CD4-positive, alpha-beta T cell treated with Interleukin-1 beta for 1 hour (primary cell): ENCODE measurements around the gene NEDD4L.
A peak's percentile ranks its signal among the peaks of the same experiment; 100 is the strongest.
"Not testable (repeated sequence)": the region's sequence is repeated elsewhere in the genome, so short reads cannot be mapped to it uniquely, and the experiment has no call there.

ENCODE experiments used
- DNase-seq, 2 donors: peaks; one replicate each; pipeline ENCODE4 v3.0.0-alpha.2; 2020 to 2022

The NEDD4L gene

DNA sequence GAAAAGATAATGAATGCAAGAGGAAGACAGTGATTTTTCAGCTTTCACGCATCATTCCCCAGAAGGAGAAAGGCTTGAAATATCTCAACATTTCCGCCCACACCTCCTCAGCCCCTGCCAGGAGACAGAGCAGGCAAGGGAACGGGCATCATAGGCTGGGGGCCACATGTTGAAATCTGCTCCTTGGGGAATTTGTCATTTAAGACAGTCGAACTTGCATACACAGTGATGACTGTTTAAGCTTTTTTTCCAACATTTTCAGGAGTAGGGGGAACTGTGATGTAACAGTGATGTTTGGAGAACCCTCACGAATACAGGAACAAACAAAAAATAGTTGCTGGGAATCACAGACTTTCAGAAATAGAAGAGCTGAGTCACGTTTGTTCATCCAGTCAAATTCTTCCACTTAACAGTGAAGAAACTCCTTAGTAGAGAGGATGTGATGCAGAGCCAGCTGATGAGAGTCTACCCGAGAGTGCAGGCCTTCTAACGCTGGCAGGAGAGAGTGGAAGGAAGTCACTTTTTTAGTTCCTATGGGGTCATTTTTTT lies 318.1 kb downstream of the NEDD4L start:
- peak in 1 of 2 donors; percentile 52 for DNase-seq

DNA sequence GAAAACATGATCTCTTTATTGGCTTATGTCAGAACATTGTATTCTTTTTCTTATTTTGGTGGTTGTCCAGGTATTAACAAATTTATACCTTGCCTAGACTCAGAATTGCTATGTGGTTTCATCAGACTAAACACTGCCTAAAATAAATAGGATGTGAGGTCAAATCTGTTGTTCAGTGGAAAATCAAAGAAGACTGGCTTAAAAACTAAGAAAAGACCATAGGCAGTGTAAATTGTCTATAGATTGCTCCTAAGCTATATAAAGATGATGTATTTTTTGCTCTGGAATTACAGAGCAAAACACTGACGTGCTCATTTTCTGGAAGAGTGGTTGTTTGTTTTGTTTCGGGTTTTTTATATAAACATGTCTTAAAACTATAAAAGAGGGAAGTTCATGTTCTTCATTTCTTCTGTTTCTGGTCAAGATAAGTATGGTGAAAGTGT lies 318.8 kb downstream of the NEDD4L start:
- no peak for DNase-seq

DNA sequence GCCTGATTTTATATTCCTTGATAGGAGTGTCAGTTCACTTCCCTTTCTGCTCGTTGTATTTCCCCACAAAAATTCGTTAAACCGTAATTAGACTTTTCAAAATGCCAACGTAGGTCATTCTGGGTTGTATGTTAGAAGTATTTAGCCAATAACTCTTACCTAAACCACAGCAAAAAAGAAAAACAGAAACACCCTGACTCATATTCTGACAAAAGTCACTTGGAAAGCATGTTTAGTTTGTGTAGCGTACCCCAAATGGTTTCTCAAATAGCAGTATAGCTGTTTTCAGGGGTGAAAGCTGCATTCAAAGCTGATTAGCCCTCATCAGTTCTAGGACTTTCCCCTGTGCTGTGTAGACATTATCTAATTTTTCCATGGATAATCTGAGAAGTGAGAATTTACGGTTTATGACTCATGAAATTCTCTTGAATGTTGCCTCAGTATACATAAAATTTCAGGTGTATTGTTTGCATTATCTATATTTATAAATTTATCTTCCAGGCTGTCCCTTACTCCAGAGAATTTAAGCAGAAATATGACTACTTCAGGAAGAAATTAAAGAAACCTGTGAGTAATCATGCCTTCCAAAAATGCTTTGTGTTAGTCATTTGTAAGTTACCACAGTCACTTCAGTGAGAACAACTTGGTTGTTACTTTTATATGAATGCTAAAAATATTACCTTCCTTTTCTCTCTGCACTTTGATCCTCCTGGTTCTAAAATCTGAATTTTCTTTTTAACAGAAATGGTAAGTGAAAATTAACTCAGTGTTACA lies 319.9 kb downstream of the NEDD4L start:
- no peak for DNase-seq

DNA sequence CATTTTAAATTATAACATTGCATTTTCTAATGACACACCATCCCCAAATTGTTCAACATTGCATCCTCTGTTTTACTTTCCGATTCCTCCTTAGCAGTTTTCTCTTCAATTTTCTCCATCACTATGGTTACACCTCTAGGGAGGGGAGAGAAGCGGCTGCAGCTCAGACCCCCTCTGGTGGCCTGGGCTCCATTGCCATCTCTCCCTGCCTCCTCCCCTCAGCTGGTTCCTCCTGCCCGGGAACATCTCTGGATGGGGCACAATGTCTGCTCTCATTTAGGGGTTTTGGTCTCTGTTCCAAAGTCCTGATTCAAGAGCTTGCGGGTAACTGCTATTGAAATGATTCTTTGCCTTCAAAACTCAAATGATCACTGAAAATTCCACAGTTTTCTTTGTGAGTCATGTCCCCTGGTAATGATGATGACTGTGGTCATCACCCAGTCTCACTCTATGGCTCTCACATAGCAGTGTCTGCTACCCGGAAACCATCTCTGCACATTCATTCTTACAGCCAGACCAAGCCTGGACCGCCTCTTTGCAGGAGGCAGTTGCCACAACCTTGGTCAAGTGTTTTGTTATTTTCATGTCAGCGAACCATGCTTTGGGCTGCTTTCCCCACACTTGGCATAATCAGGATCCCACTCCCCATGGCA lies 321.0 kb downstream of the NEDD4L start:
- no peak for DNase-seq

DNA sequence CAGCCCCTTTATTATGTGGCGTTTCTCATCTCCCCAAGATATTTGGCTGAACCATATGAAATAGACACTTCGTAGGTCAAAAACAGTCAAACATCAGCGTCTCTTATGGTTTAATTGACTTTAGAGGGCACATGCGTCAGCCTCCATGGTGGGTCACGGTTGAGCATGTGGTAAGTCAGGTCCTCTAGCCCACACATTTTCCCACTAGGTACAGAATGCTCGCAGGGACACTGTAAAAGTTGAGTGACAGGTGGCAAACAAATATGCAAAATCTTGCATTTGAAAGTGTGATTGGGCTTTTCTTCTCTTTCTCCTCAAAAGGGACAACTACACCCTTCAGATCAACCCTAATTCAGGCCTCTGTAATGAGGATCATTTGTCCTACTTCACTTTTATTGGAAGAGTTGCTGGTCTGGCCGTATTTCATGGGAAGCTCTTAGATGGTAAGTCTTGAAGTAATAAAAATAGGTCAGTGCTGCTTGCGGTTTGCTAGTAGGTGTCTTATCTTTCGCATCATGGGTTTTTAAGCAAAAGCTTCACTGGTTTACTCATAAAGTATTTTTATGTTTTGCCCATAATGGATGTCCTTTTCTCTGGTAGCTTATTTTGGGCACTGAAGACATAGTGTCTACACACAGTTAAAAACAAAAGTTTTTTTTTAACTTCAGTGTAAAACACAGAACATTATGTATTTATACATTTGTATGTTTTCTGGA lies 323.6 kb downstream of the NEDD4L start:
- DNase-seq = peak in 1 of 2 donors; percentile 6

DNA sequence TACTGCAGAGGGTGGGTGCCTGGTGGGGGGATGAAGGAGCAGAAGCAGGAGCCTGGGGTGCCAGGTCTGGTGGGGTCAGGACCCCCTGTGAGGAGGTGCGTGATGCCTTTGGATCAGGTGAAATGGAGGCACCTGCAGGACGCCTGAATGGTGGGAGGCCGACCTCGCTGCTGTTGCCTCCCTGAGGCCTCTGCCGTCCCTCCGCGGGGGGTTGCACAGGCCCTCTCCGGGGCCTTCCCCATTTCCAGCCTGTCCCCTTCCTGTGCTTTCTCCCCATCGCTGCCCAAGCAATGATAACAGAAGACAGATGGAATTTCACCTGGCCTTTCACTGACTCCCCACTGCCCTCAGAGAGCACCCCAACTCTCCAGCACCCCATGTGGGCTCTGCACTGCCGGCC lies 325.6 kb downstream of the NEDD4L start:
- no peak for DNase-seq

DNA sequence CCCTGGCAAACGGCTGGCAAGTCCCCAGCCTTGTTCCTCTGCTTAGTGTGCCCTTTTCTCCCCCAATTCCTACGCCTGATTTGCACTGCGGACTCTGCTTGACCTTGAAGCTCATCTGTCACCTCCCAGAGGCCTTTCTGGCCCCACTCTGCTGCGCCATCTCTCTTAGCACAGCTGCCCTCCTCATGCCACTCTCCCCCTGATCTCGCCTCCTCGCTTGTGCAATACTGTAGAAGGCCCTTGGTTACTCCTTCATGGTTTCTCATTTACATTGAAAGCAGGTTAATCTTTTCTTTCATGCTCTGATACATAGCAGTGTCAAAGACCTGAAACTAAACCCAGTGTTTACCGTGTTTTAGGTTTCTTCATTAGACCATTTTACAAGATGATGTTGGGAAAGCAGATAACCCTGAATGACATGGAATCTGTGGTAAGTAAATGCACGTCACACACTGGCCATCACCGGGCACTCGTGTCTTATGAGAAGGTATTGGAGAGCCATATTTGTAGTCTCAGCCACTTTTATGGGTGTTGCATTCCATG lies 326.1 kb downstream of the NEDD4L start:
- no peak for DNase-seq

DNA sequence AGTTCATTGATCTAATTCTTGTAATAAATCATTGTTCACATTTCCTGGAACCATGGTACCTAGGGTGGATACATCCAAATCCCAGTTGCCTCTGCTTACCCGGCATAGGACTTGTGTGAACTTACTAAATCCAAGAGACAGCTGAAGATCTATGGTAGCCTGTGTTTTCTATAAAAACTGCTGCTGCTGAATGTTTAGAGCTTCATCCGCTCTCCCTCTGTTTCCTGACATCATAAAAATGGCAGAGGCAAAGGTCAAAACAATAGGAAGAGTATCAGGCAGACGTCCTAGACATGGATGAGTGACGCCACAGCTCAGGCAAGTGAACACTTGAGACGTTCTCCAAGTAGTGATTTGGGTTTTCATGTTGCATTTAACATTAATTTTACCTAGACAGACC lies 326.6 kb downstream of the NEDD4L start:
- DNase-seq = no peak

DNA sequence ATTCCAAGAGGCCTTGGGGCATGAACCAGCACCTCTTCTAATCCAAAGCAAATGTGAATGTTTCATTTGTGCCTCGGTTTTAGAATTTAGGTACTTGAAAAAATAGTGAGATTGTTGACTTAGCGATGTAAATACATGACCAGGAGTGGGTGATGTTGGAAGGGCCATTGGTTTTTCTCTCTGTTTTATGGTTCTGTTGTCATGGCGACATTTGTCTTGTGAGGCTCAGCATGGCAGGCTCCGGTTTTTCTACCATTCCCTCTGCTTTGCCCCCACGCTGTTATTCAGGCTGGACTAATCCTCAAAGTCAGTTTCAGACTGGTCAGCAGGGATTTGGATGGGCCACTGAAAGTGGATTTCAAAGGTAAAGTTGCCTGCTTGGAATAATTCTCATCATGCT lies 329.5 kb downstream of the NEDD4L start:
- no peak for DNase-seq

DNA sequence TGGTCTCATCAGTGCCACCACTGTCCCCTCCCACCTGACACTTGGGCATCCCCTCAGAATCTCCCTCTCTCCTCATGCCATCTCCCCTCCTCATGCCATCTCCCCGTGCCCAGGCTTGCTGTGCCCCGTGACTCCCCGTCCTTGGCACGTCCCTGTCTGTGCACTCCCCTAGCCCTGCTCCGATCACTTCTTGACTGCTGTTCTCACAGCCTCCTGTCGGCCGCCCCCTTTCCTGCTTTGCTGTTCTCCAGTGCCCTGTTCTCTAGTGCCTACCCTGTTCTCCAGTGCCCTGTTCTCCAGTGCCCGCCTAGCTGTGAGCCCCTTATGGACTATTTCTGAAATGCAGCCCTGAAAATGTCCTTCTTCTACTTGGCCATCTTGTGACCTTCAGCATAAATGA lies 331.0 kb downstream of the NEDD4L start:
- no peak for DNase-seq

DNA sequence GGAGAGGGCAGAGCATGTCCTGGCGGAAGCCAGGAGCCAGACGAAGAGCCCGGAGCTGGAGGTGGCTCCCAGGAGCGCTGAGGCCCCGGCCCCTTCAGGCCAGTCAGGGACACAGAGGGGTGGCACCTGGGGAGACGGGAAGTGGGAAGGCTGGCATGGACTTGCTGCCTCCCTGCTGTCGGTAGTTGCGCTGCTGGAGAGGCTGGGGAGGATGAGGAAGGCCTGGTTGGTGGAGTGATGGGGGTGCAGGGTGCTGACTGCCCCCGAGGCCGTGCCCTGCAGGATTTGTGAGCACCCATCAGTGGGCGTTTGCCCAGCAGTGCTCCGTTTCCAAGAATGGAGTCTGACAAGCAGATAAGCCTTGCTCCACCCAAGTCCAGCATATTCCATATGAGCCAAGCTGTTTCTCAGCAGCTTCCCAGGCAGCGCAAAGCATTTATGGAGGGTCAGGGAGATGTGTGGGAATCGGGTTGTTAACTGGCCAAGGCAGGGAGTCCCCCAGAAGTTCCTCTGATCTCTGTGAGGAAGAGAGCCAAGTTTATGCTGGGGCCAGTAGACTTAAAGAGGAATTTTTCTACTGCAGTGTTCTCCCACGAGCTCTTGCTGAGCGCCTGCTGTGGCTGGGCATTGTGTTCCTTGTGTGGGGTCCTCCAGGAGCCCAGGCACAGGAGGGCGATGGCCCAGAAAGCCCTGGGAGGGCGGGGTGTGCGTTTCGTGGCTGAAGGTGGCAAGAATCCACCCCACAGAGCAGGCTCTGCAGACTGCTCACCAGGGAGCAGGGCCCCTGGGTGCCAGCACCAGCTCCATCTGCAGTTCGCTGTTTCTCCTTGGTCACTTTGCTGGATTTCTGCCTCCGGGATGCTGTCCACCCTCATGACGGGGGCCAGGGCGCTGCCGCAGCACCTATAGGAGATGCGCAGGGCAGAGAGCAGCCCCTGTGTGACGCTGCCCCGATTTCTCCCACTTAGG lies 334.7 kb downstream of the NEDD4L start:
- DNase-seq = no peak

DNA sequence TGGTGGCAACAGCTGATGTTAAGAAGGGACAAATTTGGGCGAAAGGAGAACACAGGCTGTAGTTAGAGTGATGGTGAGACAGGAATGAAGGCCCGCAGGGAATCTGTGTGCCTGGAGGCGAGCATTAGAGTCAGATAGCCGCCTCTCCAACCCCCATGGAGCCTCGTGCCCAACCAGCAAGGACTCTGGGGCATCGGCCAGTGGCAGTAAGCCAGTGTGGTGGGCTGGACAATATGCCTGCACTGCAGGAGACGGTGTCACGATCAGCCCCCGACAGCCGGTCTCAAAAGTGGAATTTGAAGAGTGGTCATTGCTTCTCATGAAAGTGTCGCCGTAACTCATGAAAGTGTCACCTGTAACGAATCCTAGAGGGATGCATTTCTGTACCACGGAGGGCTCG lies 335.4 kb downstream of the NEDD4L start:
- DNase-seq = no peak

DNA sequence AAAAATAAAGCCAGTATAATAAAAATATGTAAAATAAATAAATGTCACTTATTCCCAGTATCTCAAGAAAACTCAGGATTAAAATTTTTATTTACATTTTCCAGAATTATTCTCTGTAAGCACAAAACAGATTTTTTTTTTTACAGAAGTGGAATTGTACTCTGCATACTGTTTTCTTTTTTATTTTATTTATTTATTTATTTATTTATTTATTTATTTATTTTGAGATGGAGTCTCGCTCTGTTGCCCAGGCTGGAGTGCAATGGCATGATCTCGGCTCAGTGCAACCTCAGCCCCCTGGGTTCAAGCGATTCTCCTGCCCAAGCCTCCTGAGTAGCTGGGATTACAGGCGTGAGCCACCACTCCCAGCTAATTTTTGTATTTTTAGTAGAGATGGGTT lies 336.1 kb downstream of the NEDD4L start:
- not testable (repeated sequence) for DNase-seq

DNA sequence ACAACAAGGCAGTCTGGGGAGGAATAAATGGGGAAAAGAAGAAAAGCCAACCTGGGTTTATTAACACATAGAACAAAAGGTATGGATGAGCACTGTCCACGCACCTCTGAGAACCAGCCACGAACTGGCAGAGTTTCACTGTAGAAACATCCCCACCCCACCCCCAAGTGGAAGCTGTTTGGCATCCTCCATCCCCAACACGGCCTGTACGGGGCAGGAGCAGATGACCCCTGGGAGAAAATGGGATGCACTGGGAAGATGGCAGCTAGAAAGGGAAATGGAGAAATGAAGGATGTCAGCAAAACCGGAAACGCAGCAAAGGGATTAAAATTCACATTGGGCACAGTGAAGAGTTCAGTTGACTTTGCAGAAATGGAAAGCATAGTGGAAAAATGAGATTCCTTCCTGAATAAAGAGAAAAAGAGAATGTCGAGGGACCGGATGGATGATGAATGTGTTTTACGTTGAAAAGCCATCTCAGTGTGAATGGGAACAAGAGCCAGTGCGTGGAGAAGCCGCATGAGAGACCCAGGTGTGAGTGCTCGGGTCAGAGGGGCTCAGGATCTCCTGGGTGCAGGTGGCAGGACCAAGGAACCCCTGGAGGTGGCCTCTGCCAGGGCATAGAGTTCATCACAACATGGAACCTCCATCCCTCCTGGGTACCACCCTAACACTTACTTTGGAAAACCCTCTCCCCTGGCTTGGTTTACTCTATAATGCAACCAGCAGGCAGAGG lies 337.8 kb downstream of the NEDD4L start:
- no peak for DNase-seq

DNA sequence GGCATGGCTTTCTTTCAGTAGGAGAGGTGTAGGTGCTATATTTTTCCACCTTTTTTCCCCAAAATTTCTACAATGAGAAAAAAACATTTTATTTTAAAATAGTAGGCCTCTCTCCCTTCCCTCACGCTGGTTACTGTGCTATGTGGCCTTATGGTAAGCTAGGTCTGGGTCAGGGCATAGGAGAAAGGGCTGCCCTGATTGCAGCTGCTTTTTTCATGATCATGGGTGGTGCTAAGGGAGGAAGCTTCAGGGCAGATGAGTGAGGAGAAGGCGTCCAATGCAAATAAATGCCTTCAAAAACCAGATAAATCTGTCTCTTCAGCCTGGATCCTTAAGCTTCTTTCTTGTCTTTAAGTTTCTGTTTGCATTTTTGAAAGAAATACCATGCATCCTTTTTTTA lies 338.4 kb downstream of the NEDD4L start:
- no peak for DNase-seq

DNA sequence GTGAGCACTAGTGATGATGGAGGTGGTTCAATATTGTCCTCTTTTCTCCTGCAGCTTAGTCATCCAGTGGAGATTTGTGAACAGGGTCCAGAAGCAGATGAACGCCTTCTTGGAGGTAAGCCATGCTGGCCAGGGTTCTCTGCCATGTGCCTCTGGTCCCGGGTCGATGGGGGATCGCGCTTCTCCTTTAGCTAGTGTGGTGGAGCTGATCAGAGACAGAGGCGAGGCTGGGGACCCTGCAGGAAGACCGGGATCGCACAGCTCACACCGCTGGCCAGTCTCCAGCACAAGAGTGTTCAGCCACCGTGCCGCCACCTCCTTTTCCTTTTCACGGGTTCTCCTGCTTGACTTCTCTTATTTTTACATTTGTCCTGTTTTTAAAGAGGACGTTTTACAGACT lies 341.4 kb downstream of the NEDD4L start:
- DNase-seq = no peak

DNA sequence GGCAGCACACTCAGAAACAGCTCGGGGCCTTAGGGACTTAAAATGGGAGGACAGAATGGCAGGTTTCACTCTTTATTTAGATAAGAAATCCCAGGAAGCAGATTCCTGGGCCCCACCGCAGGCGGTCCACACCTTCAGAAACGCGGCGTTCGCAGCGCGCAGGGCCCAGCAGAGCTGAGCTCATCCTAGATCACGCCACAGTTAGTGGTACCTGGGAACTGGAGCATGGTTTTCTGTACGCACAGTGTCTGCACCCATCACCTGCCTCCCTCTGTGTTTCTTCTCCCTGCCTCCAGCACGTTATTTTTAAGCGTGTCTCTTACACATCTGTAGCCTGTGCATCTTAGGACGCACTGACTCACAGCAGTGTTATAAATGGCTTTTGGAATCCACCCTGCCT lies 342.8 kb downstream of the NEDD4L start:
- DNase-seq = no peak

DNA sequence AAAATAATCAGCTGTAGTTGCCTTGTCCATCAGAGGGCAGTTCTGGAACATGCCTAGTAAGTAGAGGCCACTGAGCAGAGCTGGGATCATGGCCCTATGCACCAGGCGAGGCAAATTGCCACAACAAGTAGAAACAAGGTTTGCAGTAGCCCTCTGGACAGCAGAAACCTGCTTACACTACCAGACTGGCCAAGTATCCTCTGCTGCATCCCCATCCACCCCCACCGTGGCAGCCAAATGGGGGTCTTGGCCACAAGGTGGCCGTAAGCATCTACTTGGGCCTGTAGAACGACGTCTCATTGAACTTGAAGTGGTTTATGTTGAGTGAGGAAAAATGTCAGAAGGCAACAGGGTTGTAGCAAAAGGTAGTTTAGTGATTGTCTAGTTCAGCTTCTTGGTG lies 343.7 kb downstream of the NEDD4L start:
- DNase-seq = no peak

DNA sequence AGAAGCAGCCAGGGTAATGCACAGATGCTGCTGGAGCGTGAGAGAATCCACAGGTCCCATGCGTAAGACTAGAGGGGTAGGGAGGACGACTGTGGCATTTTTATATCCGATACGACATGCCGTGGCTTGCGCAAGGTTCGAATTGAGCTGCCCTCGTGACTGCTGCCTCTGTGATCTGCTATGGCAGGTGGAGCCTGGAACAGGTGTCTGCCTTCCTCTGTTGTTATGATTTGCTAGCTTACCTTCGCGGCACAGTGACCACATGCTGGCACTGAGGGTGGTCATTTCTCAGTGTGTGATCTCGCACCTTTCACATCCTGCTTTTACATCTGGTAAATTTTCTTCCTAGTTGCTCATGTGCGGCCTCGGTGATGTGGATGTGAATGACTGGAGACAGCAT lies 344.7 kb downstream of the NEDD4L start:
- DNase-seq = no peak

DNA sequence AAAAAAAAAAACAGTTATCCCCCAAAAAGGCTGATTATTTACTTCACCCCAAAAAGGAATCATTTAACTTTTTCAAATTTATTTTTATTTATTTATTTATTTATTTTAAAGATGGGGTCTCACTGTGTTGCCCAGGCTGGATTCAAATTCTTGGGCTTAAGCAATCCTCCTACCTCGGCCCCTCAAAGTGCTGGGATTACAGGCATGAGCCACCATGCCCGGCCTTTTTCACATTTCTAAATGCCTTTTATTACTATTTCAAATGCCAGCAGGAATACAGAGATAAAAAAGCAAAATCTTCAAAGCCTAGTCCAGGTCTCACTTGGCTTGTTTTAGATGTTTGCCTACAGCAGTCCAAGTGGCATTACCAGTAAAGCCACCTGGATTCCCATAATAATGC lies 345.7 kb downstream of the NEDD4L start:
- no peak for DNase-seq

DNA sequence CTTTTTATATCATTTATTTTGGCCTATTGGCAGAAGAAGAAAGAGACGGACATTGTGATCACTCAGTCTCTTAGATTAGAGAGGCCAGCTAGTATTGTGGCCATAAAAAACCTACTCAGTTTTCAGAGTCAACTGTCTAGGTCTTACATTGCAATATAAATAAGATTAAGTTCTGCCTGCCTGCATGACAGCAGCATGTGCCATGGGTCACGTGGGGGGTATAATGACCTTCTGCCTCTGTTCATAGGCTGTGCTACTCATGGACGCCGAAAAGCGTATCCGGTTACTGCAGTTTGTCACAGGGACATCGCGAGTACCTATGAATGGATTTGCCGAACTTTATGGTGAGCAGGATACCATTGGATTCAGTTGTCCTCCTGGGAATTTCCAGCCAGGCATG lies 346.4 kb downstream of the NEDD4L start:
- no peak for DNase-seq
